ENCODE data around the gene USP6NL.

Gene USP6NL

GRCh38 chr10:11588873-11589574 lies 22.4 kb downstream of the USP6NL start:
- FAIRE-seq = no peak

- no peak for FAIRE-seq
Measured at GRCh38 chr10:11587722-11588259, 23.7 kb downstream of the USP6NL start.

DNA sequence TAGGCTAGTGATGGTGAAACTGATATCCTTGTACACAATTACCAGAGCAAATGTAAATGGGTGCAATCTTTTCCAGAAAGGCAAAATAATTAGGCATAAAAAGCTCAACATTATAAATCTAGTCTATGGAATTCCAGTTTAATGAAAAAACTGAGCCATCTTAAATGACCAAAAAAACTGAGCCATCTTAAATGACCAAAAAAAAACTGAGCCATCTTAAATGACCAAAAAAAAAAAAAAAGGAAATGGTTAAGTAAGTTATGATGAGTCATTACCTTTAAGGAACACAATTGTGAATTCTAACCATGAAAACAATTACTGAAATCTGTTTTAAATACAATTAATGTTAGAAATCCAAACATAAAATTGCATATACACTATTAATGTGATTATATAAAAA lies 25.3 kb downstream of the USP6NL start:
- FAIRE-seq = no peak

DNA sequence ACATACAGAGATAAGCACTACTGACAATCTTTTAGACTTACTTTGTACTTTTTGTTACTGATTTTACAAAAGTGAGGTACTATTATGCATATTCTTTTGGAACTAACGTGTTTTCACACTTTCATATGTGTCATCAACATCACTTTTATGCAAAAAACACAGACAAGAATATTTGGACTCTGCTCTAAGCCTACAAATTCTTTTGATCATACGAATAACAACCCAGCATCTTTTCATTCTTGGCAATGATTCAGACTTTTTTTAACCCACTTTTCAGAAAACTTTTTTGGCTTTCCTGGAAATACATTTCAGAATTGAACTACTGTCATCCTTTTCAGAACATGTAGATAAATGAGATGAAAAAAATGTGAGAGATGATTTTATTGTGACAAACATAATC lies 30.2 kb downstream of the USP6NL start:
- no peak for FAIRE-seq

DNA sequence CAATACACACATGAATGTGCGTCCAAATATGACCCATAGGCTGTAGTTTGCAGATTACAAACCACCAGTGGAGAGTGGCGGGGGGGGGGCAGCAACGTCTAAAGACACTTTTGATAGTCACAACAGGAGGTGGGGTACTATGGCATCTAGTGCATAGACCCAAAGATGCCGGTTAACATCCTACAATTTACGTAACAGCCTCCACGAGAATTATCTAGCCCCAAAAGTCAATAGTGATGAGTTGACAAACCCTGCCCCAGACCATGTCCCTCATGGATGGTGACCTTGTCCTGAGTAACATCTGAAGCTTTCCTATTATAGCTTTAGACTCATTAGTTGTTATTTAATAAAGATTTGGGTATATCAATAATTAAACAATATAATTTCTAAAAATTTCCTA lies 31.6 kb downstream of the USP6NL start:
- no peak for FAIRE-seq

DNA sequence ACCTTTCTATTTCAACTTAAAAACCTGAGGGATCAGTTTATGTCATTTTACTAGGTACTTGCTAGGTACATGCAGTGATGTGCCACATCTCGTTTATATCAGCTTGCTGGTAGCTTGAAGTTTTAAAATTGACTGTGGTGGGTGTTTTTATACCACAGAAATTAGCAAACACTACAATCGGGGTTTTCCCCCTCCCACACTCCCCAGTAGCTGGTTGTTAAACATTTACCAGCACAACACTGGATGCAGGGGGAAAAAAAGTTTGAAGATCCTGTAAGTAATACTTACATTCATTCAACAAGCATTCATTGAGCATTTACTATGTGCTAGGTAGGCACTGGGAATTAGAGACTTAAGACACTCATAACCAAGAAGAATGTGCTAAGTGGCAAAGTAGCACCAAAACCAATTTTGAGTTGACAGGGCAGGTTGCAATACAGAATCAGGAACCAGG lies 32.6 kb downstream of the USP6NL start:
- no peak for FAIRE-seq

DNA sequence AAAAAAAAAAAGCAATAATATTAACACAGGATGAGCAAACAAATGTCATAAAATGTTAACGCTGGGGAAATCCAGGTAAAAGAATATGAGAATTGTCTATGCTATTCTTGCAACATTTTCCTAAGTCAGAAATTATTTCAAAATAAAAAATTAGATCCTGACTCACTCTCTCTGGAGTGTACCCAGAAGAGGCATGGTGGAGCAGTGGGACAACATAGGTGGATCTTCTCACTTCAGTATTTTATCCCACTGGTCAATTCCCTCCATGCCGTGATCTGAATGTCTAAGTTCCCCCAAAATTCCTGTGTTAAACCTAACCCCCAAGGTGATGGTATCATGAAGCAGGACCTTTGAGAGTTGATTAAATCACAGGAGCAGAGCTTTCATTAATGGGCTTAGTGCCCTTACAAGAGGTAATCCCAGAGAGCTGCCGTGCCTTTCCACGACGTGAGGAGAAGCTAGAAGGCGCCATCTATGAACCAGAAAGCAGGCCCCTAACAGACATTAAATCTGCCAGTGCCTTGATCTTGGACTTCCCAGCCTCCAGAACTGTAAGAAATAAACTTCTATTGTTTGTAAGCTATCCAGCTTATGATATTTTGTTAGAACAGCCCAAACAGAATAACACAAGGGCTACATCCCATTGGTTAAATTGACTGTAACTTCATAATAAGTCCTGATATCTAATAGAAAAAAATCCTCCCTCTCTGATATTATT lies 35.2 kb downstream of the USP6NL start:
- FAIRE-seq = no peak

- FAIRE-seq = no peak
Measured at GRCh38 chr10:11573497-11573896, 38.0 kb downstream of the USP6NL start.

DNA sequence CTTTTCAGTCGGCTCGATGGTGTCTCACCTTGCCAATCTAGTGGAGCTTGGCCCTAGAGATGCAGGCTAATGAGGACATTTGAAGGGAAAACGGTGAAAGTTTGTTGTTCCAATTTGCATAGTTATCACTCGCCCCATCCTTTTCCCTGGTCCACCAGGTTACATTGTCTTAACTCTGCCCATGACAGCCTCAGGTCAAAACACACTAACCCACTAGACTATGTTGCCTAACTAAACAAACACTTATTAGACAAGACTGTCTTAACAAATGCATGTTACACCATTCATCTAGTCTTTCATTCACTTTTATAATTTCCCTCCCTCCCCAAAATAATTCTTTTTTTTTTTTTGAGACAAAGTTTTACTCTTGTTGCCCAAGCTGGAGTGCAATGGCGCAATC lies 40.7 kb downstream of the USP6NL start:
- no peak for FAIRE-seq

DNA sequence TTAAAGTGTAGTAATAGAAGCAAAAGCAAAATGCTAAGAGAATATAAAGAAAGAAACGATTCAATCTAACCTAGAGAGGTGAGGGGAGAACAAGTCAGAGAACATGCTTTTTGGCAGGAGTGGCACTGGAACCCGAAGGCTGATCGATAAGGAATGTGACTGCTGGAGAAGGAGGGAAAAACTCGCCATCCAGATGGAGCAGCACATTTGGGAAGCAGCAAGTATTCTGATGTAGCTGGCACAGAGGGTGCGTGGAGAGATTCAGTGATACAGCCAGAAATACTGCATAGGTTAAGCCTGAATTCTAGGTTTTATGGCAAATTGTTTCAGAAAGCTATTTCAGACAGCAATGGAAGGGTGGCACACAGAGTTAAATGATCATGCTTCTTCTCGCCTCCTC lies 42.0 kb downstream of the USP6NL start:
- FAIRE-seq = no peak

GRCh38 chr10:11568578-11568977 lies 42.9 kb downstream of the USP6NL start:
- no peak for FAIRE-seq

DNA sequence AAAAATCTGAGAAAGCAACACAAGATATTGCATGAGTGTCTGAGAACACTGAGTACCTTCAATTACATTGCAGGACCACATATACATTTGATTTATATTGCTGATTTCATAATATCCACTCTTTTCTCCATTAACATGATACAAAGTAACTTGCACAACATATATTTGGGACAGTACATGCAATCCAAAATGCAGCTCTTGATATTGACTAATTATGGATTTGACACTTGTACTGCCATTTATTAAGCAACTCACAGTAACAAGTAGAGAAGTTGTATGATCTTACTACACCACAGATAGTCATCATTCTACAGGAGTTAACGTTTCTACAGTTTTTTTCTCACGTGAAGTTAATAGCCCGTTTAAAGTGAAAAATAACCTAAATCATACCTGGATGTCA lies 46.7 kb downstream of the USP6NL start:
- no peak for FAIRE-seq

DNA sequence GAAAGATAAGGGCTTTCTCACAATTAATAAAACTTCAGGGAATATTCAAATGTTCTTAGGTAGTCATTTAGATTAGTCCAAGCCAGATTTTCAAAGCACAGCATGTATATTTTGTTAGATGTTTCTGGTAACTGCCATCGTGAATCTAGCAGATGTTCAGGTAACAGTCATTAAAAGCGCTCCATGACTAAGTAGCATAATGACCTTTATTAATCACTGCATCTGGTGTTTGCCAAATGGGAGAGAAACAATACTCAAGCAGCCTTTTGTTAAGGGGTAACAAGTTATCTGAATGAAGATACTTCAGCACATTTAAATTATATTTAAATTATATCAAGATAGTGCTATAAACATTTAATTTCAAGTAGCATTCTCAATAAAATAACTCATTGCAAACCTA lies 47.5 kb downstream of the USP6NL start:
- FAIRE-seq = no peak

- no peak for FAIRE-seq
Measured at GRCh38 chr10:11562888-11563287, 48.6 kb downstream of the USP6NL start.

GRCh38 chr10:11560076-11560709 lies 51.3 kb downstream of the USP6NL start:
- no peak for FAIRE-seq

- FAIRE-seq = no peak
Measured at GRCh38 chr10:11557967-11558366, 53.5 kb downstream of the USP6NL start.

DNA sequence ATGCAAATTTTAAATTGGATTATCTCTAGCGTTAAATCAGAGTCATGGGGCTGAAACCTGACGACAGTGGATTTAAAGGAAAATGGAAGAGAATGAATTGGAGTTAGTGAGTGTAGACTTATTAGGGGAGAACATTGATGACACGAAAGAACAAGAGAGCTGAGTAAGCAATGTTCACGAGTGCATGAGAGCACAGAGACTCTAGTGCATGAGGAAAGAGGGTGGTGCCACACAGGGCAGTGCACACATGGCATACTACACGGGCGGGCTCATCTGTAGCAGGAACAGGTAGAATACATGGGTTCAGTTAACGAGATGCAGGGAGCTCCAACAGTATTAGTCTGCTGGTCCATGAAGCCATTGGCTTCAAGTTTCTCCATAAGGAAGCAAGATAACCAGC lies 53.9 kb downstream of the USP6NL start:
- no peak for FAIRE-seq

DNA sequence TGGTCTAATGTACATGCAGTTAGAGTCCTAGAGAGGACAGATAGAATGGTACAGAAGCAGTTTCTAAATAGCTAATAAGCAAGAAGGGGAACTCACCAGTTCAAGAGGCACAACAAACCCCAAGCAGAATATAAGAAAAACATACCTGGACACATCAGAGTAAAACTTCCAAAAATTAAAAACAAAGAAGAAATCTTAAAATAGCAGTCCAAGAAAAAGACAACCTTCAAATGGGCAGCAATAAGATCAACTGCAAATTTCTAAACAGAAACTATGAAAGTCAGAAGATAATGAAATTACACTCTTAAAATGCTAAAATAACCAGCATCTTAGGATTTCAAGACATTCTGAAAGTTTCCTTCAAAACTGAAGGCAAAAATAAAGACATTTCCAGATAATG lies 55.9 kb downstream of the USP6NL start:
- FAIRE-seq = no peak

- no peak for FAIRE-seq
Measured at GRCh38 chr10:11553773-11554381, 57.6 kb downstream of the USP6NL start.

GRCh38 chr10:11551916-11552602 lies 59.4 kb downstream of the USP6NL start:
- FAIRE-seq = no peak

- FAIRE-seq = no peak
Measured at GRCh38 chr10:11551104-11551503, 60.3 kb downstream of the USP6NL start.

GRCh38 chr10:11548768-11549099 lies 62.7 kb downstream of the USP6NL start:
- no peak for FAIRE-seq

Data from A204.1 (cell line).